ENCODE measurements around the gene BTRC. TPM values are rescaled to one million over a fixed set of nuclear protein-coding genes. Genes with fewer than 3 reads are reported as not detected.

BTRC gene
- total RNA-seq, 3 donors from 2014 or later (not counting 1 experiment from before 2014, with no cell fraction given) = 13.5 to 22.8 (median 15.2) TPM

DNA sequence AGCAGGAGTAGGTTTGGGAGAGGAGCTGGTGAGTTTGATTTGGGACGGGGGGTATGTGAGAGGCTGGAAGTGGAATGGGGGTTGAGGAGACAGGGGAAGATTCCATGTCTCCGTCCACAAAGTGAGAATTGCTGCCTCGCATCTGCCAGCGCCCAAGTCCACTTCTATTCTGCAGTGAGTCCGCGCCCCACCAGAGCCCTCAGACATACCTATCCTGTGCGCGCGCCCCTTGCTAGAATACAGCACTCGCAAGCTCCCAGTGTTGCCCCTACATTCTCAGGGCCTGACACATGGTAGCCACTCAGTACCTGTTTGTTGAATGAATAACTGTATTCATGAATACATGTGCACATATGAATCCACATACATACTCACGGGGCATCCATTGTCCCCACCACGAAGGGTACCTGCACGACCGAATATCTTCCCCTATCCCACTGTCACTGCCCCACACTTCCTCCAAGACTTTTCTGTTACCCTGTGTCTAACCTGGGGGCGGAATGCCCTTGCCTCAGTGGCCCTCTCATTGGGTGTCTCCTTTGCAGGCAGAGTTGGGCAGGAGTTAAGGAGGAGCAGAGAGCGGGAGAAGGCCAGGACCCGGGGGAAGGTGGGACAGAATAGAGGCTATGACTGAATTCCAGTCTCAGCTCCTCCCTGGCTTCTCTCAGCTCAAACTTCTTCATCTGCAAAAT lies 214.2 kb downstream of the BTRC start:
- Mint-ChIP-seq H3K9me3 (no peaks in the 10 kb centered on the region), H3K36me3 (no peaks in the 10 kb centered on the region), H3K27me3 (ENCODE audit: low read depth in 2 of 2) (peaks cover 39 to 48% of the 10 kb centered on the region in 2 donors), H3K4me3 (peak overlapping the region; percentile 14), H3K27ac (no peak overlapping the region), H3K4me1 (peaks cover 6 to 15% of the 10 kb centered on the region in 2 donors)
- Histone ChIP-seq H3K4me1 (ENCODE audit: control insufficient read depth, insufficient read depth, low read length) (peaks cover 18% of the 10 kb centered on the region), H3K4me3 (ENCODE audit: low read length) (no peak overlapping the region), H3K27me3 (ENCODE audit: control insufficient read depth, insufficient read depth, low read length) (peaks cover 35% of the 10 kb centered on the region), H3K9me3 (ENCODE audit: control insufficient read depth, insufficient read depth, low read length) (no peaks in the 10 kb centered on the region), H3K27ac (ENCODE audit: low read length) (no peak overlapping the region), H3K36me3 (ENCODE audit: control insufficient read depth, insufficient read depth, low read length) (no peaks in the 10 kb centered on the region)
- ATAC-seq (no peak), DNase-seq (no peak)
- intact Hi-C loops (cut with micrococcal nuclease) = no loop called here
- 85% methylated on average over 17 of the region's 17 CpGs for WGBS (ENCODE audit: insufficient coverage)
- TF ChIP-seq, protein P1, sequence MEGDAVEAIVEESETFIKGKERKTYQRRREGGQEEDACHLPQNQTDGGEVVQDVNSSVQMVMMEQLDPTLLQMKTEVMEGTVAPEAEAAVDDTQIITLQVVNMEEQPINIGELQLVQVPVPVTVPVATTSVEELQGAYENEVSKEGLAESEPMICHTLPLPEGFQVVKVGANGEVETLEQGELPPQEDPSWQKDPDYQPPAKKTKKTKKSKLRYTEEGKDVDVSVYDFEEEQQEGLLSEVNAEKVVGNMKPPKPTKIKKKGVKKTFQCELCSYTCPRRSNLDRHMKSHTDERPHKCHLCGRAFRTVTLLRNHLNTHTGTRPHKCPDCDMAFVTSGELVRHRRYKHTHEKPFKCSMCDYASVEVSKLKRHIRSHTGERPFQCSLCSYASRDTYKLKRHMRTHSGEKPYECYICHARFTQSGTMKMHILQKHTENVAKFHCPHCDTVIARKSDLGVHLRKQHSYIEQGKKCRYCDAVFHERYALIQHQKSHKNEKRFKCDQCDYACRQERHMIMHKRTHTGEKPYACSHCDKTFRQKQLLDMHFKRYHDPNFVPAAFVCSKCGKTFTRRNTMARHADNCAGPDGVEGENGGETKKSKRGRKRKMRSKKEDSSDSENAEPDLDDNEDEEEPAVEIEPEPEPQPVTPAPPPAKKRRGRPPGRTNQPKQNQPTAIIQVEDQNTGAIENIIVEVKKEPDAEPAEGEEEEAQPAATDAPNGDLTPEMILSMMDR (IDR thresholded peaks at IDR 0.05) = no peak

DNA sequence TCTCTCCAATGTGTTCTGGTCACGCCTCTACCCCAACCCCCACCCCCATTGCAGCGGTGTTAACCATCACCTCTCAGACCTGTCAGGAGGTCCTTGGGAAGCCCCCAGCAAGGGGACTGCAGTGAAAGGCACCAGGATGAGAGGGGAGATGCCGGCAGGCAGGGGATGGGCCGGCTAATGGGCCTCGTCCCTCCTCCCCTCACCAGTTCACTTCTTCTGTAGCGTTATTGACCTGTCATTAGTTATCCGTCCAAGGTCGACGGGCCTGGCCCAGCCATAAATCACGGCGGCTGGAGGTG lies 215.3 kb downstream of the BTRC start:
- Histone ChIP-seq H3K27ac (ENCODE audit: low read length) (no peak overlapping the region), H3K9me3 (ENCODE audit: control insufficient read depth, insufficient read depth, low read length) (no peaks in the 10 kb centered on the region), H3K4me3 (ENCODE audit: low read length) (no peak overlapping the region), H3K27me3 (ENCODE audit: control insufficient read depth, insufficient read depth, low read length) (peaks cover 35% of the 10 kb centered on the region), H3K4me1 (ENCODE audit: control insufficient read depth, insufficient read depth, low read length) (peaks cover 18% of the 10 kb centered on the region), H3K36me3 (ENCODE audit: control insufficient read depth, insufficient read depth, low read length) (no peaks in the 10 kb centered on the region)
- Mint-ChIP-seq H3K36me3 (no peaks in the 10 kb centered on the region), H3K4me3 (peak overlapping the region; percentile 55), H3K4me1 (peaks cover 6 to 15% of the 10 kb centered on the region in 2 donors), H3K27me3 (ENCODE audit: low read depth in 2 of 2) (peaks cover 39 to 43% of the 10 kb centered on the region in 2 donors), H3K9me3 (no peaks in the 10 kb centered on the region), H3K27ac (no peak overlapping the region)
- no peak for ATAC-seq
- TF ChIP-seq, protein P1 (IDR thresholded peaks at IDR 0.05) = no peak
- intact Hi-C loops (cut with micrococcal nuclease) = no loop called here
- no peak for DNase-seq
- 15% methylated on average over 11 of the region's 11 CpGs for WGBS (ENCODE audit: insufficient coverage)

DNA sequence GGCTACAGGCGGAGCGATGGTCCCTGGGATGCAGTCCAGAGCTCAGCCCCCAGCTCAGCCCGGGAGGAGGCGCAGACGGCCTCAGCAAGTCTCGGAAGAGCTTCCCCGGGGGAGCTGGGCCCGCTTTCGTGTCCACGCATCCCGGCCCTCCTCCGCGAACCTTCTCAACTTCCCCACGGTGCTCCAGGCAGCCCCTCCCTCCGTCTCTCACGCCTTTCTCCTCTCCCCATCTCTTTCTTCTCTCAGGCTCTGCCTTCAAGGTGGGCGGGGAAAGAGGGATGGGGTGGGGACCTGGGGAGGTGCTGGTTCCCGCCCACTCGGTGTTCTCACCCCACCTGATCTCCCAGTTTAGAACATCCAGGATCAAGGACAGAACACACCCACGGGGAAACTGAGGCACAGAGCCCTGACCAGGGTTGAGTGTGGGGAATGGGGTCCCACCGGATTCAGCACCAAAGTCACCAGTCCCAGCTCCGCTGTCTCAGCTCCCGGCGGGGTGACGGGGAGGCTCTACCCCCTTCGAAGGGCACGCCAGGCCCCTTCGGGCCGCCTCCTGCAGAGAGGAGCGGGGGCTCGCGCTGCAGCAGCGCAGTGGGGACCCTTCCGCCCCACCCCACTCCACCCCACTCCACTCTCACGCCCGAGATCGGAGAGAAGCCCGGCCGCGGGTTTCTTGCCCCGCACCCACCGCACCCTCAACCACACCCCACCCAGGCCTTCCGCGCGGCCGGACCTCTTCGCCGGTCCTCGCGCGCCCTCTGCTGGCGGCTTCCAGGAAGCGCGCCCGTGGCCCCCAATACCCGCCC lies 215.9 kb downstream of the BTRC start:
- no peak overlapping the region for H3K27ac ChIP-seq (ENCODE audit: low read length)
- ATAC-seq (peak; percentile 90 to 98 (median 94)), DNase-seq (peak; percentile 86 to 88)
- Mint-ChIP-seq H3K4me3 (peak overlapping the region; percentile 55), H3K27ac (no peak overlapping the region), H3K4me1 (peaks cover 6 to 15% of the 10 kb centered on the region in 2 donors), H3K36me3 (no peaks in the 10 kb centered on the region), H3K9me3 (no peaks in the 10 kb centered on the region), H3K27me3 (ENCODE audit: low read depth in 2 of 2) (peaks cover 36 to 40% of the 10 kb centered on the region in 2 donors)
- intact Hi-C loops (cut with micrococcal nuclease) = loop anchor here (1.0 kb wide), 4 partner anchors 34 to 409 kb away; no protein-coding TSS in a partner anchor
- H3K4me3 ChIP-seq (ENCODE audit: low read length) = peak overlapping the region; percentile 62
- no peaks in the 10 kb centered on the region for H3K9me3 ChIP-seq (ENCODE audit: control insufficient read depth, insufficient read depth, low read length)
- no peaks in the 10 kb centered on the region for H3K36me3 ChIP-seq (ENCODE audit: control insufficient read depth, insufficient read depth, low read length)
- peaks cover 34% of the 10 kb centered on the region for H3K27me3 ChIP-seq (ENCODE audit: control insufficient read depth, insufficient read depth, low read length)
- peaks cover 18% of the 10 kb centered on the region for H3K4me1 ChIP-seq (ENCODE audit: control insufficient read depth, insufficient read depth, low read length)
- TF ChIP-seq, protein P1 (IDR thresholded peaks at IDR 0.05) = peak; percentile 85
- 2% methylated on average over 51 of the region's 56 CpGs for WGBS (ENCODE audit: insufficient coverage)

Measured in natural killer cell (primary cell).